DLD1 (cell line): ENCODE data around the gene TOGARAM1.

Experiments used
- in situ Hi-C: cut with HindIII; loops from 2 replicates; pipeline ENCODE4 v1.10.0; 2017; ENCODE audit warnings: low sequenced_read_pairs

TOGARAM1 gene

GRCh38 chr14:45084946-45085346, 123.0 kb downstream of the TOGARAM1 start:
- in situ Hi-C loops: no loop called here

DNA sequence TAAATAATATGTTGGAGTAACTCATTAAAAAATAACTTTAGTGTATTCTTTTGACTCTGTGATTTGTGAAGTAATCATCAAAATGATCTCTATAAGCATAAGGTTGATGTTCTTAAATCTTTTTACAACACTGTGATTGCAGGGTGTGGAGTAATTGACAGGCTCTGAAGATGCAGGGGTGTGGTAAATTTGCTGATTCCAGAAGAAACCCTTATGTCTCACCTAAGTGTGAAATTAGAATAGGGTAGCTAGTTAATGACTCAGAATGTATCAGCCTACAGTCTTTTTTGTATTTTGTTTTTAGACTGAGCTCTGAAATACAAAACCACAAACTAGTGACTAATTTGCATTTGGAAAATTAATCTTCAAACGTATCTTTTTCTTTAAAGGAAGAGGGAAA, 127.8 kb downstream of the TOGARAM1 start:
- in situ Hi-C loops: no loop called here

- in situ Hi-C loops: no loop called here
These were observed 129.7 kb downstream of the TOGARAM1 start for GRCh38 chr14:45091710-45092109.

DNA sequence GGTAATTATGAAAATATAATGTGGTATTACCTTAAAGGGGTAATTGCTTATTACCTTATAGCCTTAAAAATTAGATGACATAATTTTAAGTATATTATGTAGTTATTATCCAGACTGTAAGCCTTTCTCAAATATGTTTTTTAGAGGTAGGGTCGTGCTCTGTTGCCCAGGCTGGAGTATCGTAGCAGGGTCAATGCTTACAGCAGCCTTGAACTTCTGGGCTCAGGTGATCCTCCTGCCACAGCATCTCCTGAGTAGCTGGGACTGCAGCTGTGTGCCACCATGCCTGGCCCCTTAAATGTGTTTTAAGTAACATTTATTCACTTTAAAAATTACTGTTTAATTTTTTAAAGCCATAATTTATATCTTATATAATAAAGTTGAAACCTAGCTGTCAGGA, 132.3 kb downstream of the TOGARAM1 start:
- in situ Hi-C loops: no loop called here

DNA sequence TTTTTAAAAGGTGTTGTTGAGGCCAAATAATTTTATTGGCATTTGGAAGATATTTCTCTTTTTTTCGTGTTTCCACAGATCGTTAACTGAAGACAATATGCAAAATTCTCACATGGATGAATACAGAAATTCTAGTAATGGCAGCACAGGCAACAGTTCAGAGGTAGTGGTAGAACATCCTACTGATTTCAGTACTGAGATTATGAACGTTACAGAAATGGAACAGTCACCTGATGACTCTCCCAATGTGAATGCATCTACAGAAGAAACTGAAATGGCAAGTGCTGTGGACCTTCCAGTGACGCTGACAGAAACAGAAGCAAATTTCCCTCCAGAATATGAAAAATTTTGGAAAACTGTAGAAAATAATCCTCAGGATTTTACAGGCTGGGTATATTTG, 133.2 kb downstream of the TOGARAM1 start:
- in situ Hi-C loops: no loop called here

GRCh38 chr14:45096218-45096617, 134.2 kb downstream of the TOGARAM1 start:
- in situ Hi-C loops: no loop called here

DNA sequence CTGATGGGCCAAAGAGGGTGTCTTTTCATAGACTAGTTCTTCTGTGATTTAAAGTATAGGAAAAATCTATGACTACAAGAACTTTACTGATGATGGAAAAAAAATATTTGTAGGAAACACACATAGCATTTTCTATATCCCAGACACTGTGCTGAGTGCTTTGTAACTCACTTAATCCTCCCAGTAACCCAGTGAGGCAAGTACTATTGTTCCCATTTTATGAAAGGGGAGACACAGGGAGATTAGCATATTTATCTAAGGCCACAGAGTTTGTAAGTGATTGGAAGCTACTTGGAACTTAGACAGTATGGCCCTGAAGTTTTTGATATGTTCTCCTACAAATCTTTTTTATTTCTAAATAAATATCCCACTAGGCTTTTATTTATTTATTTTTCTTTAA, 141.8 kb downstream of the TOGARAM1 start:
- in situ Hi-C loops: no loop called here

GRCh38 chr14:45104561-45104960, 142.6 kb downstream of the TOGARAM1 start:
- in situ Hi-C loops: no loop called here

DNA sequence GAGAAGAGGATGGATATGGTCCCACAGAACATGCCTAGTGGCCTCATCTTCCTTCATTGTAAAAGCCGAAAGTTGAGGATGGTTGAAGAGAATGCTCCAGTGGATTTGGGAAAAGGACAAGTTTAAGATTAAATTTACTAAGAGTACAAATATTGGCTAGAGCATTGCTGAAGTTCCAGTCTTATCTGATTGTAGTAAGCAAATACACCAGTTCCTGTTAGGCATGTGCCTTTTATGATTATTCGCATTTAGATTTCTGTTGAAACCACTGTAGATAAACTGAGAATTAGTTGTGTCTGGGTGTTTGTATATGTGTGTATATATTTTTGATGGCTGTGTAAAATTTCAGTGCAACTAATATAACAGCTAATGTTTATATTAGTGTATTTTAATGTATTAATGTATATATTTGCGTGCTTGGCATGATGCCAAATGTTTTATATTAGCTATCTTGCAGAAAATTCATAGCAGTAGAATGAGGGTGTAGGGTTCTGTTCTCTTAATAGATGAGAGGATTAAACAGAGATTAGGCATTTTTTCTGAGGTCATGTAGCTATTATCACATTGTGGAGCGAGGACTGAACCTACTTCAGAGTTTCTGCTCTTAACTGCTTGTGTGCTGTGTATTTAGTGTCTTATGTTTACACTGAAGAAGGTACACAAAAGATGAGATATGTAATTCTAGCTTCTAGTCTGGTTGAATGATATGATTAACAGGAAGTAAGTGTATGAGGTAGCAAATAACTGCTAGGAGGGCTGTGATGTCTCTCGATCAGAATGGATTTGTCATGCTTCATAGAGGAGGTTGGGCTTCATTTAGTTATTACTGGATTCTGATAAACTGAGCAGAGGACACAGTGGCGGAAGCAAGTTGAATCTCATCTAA, 151.1 kb downstream of the TOGARAM1 start:
- in situ Hi-C loops: no loop called here

DNA sequence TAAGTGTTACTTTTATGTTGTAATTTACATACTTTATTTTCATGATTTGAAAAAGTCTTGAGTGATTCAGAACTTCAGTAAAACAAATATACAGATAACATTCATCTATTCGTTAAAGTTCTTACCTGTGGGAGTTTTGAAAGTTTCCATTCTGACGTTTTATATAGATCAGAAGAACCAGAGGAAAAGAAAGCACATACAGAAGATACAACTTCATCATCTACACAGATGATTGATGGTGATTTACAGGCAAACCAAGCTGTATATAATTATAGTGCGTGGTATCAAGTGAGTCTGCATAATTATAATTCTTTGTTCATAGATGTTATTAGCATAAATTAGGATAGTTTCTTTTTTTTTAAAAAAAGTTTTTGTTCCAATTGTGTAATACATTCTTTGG, 152.3 kb downstream of the TOGARAM1 start:
- in situ Hi-C loops: no loop called here

DNA sequence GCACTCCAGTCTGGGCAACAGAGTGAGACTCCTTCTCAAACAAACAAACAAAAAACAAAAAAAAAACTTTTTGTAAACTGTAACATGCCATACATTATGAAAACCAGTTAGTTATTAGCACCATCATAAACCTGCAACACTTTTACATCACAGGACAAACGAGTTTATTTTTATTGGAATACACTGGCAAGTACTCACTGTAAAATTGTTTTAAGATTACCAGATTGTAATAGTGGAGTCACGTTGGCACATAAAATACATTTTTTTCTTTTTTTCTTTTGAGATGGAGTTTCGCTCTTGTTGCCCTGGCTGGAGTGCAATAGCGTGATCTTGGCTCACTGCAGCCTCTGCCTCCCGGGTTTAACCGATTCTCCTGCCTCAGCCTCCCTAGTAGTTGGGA, 156.6 kb downstream of the TOGARAM1 start:
- in situ Hi-C loops: no loop called here

DNA sequence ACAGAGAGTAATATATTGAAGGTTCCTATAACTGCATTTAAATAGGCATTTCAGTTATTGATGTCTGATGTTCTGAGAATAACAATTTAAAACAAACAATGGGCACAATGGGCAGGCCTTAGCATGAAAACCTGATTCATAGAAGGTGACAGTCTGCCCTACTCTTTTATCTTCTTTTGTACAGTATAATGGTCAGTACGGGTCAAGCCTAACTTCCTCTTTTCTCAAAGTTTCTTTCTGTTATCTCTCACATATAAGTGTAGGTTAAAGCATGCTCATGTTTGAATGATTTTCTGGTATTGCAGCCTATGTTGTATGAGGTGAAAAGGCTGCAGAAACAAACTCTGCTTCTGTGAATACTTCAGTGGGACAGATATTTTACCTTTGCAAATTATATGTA, 158.1 kb downstream of the TOGARAM1 start:
- in situ Hi-C loops: no loop called here

DNA sequence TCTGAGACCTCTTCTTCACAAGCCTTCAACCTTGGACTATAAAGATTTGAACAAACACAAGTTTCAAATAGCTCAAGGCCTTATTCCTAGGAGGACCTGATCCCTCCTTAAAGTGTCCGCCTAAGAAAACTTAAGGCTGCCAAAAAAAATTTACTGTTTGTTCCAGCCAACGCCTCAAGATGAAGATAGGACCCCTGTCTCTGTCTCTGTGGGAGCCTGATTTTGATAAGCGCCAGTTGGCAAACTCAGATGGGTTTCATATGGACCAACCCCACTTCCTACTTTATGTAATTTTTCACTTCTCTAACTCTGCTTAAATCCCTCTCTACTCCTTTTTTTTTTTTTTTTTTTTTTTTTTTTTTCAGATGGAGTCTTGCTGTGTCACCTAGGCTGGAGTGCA, 161.3 kb downstream of the TOGARAM1 start:
- in situ Hi-C loops: no loop called here
